ENCODE results near the gene RNF152.
A peak's percentile ranks its signal among the peaks of the same experiment; 100 is the strongest.

RNF152 gene

GRCh38 chr18:61876899-61877298, 15.9 kb downstream of the RNF152 start:
- Histone ChIP-seq H3K36me3 (peaks cover 0 to 14% (median 11%) of the 10 kb centered on the region in 3 donors), H3K9me3 (no peaks in the 10 kb centered on the region), H3K4me1 (peaks cover 0 to 31% (median 2%) of the 10 kb centered on the region in 4 donors), H3K4me3 (no peak overlapping the region), H3K27ac (no peak overlapping the region), H3K27me3 (no peaks in the 10 kb centered on the region)
- no peak for DNase-seq
- intact Hi-C loops (cut with DNase I; ENCODE audit: low total_unique reads), result no loop called here
- no peak for TF ChIP-seq CTCF (IDR thresholded peaks at IDR 0.05)

GRCh38 chr18:61870151-61870550, 22.7 kb downstream of the RNF152 start:
- no peak for DNase-seq
- Histone ChIP-seq H3K27ac (no peak overlapping the region), H3K9me3 (no peaks in the 10 kb centered on the region), H3K27me3 (no peaks in the 10 kb centered on the region), H3K4me1 (peaks cover 0 to 51% (median 20%) of the 10 kb centered on the region in 4 donors), H3K4me3 (no peak overlapping the region), H3K36me3 (peaks cover 0 to 2% (median 0%) of the 10 kb centered on the region in 3 donors)
- TF ChIP-seq CTCF (IDR thresholded peaks at IDR 0.05), result no peak
- intact Hi-C loops (cut with DNase I; ENCODE audit: low total_unique reads), result no loop called here

GRCh38 chr18:61869636-61870035, 23.2 kb downstream of the RNF152 start:
- Histone ChIP-seq H3K27me3 (no peaks in the 10 kb centered on the region), H3K9me3 (no peaks in the 10 kb centered on the region), H3K4me3 (no peak overlapping the region), H3K4me1 (peaks cover 0 to 56% (median 20%) of the 10 kb centered on the region in 4 donors), H3K36me3 (peaks cover 0 to 2% (median 0%) of the 10 kb centered on the region in 3 donors), H3K27ac (no peak overlapping the region)
- intact Hi-C loops (cut with DNase I; ENCODE audit: low total_unique reads), result no loop called here
- DNase-seq, result no peak
- no peak for TF ChIP-seq CTCF (IDR thresholded peaks at IDR 0.05)

- Histone ChIP-seq H3K27me3 (no peaks in the 10 kb centered on the region), H3K4me3 (no peak overlapping the region), H3K4me1 (peaks cover 0 to 67% (median 16%) of the 10 kb centered on the region in 4 donors), H3K27ac (peak overlapping the region in 1 of 2 donors; percentile 30), H3K9me3 (no peaks in the 10 kb centered on the region), H3K36me3 (no peaks in the 10 kb centered on the region)
- TF ChIP-seq CTCF (IDR thresholded peaks at IDR 0.05), result no peak
- intact Hi-C loops (cut with DNase I; ENCODE audit: low total_unique reads), result no loop called here
- no peak for DNase-seq
These were observed 27.2 kb downstream of the RNF152 start for GRCh38 chr18:61865466-61866175.

- no peak for DNase-seq
- no peak for TF ChIP-seq CTCF (IDR thresholded peaks at IDR 0.05)
- no peak overlapping the region for H3K4me3 ChIP-seq
- no peak overlapping the region for H3K27ac ChIP-seq
- H3K27me3 ChIP-seq, result no peaks in the 10 kb centered on the region
- H3K36me3 ChIP-seq, result peaks cover 0 to 4% (median 0%) of the 10 kb centered on the region in 3 donors
- H3K4me1 ChIP-seq, result peaks cover 0 to 79% (median 17%) of the 10 kb centered on the region in 4 donors
- intact Hi-C loops (cut with DNase I; ENCODE audit: low total_unique reads), result no loop called here
- H3K9me3 ChIP-seq, result no peaks in the 10 kb centered on the region
These were observed 31.4 kb downstream of the RNF152 start for GRCh38 chr18:61861372-61861771.

Measured in tibial artery (tissue), 4 donors.